WERI-Rb-1 (cell line): ENCODE measurements around the gene LY6G6D.

Experiments
- DNase-seq: peaks from one replicate; pipeline ENCODE4 v3.0.0-alpha.2; 2020
- H3K27ac ChIP-seq: fragments of 250-450 bp; sonication (Bioruptor Pico); 2 replicates; pipeline ENCODE4 v1.5.1; 2020; ENCODE audit warnings: mild to moderate bottlenecking, moderate library complexity
- H3K27me3 ChIP-seq: fragments of 250-450 bp; sonication (Bioruptor Pico); 2 replicates; pipeline ENCODE4 v1.5.1; 2021; ENCODE audit warnings: mild to moderate bottlenecking, low read depth, moderate library complexity; ENCODE audit not compliant: insufficient read depth, severe bottlenecking
- H3K36me3 ChIP-seq: fragments of 250-450 bp; sonication (Bioruptor Pico); 2 replicates; pipeline ENCODE4 v1.5.1; 2020; ENCODE audit warnings: mild to moderate bottlenecking, moderate library complexity
- H3K4me3 ChIP-seq: 2 replicates; pipeline ENCODE4 v1.5.1; 2011; ENCODE audit warnings: low read depth, mild to moderate bottlenecking, control low read depth, low read length
- H3K9me3 ChIP-seq: fragments of 250-450 bp; sonication (Bioruptor Pico); 2 replicates; pipeline ENCODE4 v1.5.1; 2021; ENCODE audit warnings: mild to moderate bottlenecking, moderate library complexity; ENCODE audit not compliant: severe bottlenecking
- CTCF ChIP-seq: IDR thresholded peaks from 2 replicates; pipeline ENCODE4 v1.5.1; 2011; ENCODE audit warnings: low read depth, mild to moderate bottlenecking, control low read depth, inconsistent platforms, low read length

LY6G6D gene

GRCh38 chr6:31691078-31691463, 24.1 kb upstream of the LY6G6D start:
- DNase-seq, result no peak
- no peak overlapping the region for H3K4me3 ChIP-seq
- H3K27ac ChIP-seq, result no peak overlapping the region
- TF ChIP-seq CTCF, result no peak
- no peaks in the 10 kb centered on the region for H3K9me3 ChIP-seq
- H3K27me3 ChIP-seq, result no peaks in the 10 kb centered on the region
- peaks cover 82% of the 10 kb centered on the region for H3K36me3 ChIP-seq

GRCh38 chr6:31691564-31692108, 23.5 kb upstream of the LY6G6D start:
- no peak for TF ChIP-seq CTCF
- DNase-seq, result no peak
- H3K27ac ChIP-seq, result no peak overlapping the region
- no peak overlapping the region for H3K4me3 ChIP-seq
- no peaks in the 10 kb centered on the region for H3K9me3 ChIP-seq
- no peaks in the 10 kb centered on the region for H3K27me3 ChIP-seq
- H3K36me3 ChIP-seq, result peaks cover 82% of the 10 kb centered on the region

DNA sequence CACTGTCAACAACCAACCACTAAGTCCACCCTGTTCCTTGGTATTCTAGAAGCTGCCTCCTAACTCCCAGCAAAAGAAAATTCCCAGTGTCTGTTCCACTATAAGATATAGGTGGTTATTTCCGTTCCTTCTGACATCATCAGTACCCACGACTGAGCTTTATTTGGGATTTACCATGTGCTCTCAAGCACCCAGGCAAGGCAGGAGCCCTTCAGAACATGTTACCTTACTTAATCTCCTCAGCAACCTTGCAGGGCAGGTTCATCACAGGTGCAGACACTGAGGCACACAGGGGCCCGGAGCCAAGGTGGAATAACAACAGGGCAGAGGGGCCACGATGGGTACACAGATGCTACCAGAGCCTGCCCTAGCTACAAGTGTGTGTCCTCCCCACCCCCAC, 22.8 kb upstream of the LY6G6D start:
- Histone ChIP-seq H3K4me3 (no peak overlapping the region), H3K27me3 (no peaks in the 10 kb centered on the region), H3K36me3 (peaks cover 79% of the 10 kb centered on the region), H3K9me3 (no peaks in the 10 kb centered on the region), H3K27ac (no peak overlapping the region)
- DNase-seq, result no peak
- no peak for TF ChIP-seq CTCF

DNA sequence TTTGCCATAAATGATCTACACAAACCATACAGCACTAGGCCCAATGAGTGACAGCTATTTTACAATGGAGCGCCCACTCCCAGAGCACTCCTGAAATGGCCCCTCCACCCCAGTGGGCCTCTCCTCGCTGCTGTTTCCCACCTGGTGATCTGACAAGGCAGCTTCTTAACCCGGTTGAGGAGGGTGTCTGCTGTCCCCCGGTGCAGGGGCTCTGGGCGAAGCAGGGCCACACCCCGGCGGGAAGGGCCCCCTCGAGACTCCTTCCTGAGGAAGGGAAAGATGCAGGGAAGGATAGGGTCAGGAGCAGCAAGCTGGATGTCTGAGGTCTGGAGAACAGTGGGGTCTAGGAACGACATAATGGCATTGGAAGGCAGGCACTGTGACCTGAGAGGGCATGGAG, 22.3 kb upstream of the LY6G6D start:
- Histone ChIP-seq H3K9me3 (no peaks in the 10 kb centered on the region), H3K36me3 (peaks cover 79% of the 10 kb centered on the region), H3K27ac (no peak overlapping the region), H3K27me3 (no peaks in the 10 kb centered on the region), H3K4me3 (no peak overlapping the region)
- DNase-seq, result no peak
- TF ChIP-seq CTCF, result no peak

DNA sequence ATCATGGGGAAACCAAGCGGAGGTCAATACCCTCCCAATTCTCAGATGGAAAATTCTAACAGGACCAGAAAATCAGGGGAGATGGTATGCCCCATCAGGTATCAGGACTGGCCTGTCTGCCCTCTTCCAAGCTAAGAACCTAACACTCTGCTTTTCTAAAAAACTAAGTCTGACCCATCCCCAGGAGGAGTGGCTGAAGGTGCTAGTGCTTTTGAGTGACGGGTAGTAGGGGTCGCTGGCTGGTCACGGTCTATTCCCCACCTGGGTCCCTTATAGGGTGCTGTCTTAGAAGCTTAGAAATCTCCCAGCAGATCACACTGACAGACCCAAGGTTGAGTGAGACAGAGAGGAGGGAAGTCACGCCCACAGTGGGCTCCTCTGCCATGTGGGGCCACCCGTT, 21.6 kb upstream of the LY6G6D start:
- Histone ChIP-seq H3K4me3 (no peak overlapping the region), H3K27ac (no peak overlapping the region), H3K36me3 (peaks cover 76% of the 10 kb centered on the region), H3K27me3 (no peaks in the 10 kb centered on the region), H3K9me3 (no peaks in the 10 kb centered on the region)
- no peak for TF ChIP-seq CTCF
- no peak for DNase-seq

- no peak for TF ChIP-seq CTCF
- Histone ChIP-seq H3K4me3 (no peak overlapping the region), H3K27ac (no peak overlapping the region), H3K36me3 (peaks cover 72% of the 10 kb centered on the region), H3K9me3 (no peaks in the 10 kb centered on the region), H3K27me3 (no peaks in the 10 kb centered on the region)
- no peak for DNase-seq
These were observed 17.6 kb upstream of the LY6G6D start for GRCh38 chr6:31697555-31697954.
